Immature natural killer cell (primary cell): ENCODE data around the gene PLCL1. TPM values are rescaled to one million over a fixed set of nuclear protein-coding genes. Genes with fewer than 3 reads are reported as not detected.

Experiments
- DNase-seq, 3 donors: peaks; one replicate each; pipeline ENCODE4 v3.0.0; 2022; ENCODE audit warnings: mixed read lengths in 1 of 3
- H3K27ac Mint-ChIP-seq, 6 donors: one replicate each; pipeline ENCODE4 v1.8.0; 2020; ENCODE audit warnings: mixed read lengths in 6 of 6, mild to moderate bottlenecking in 5 of 6, inconsistent platforms in 4 of 6, moderate library complexity in 3 of 6
- H3K27me3 Mint-ChIP-seq, 3 donors: one replicate each; pipeline ENCODE4 v1.8.0; 2020 to 2021; ENCODE audit warnings: low read depth in 3 of 3, mild to moderate bottlenecking in 3 of 3, mixed read lengths in 3 of 3, moderate library complexity in 3 of 3, inconsistent platforms in 1 of 3
- H3K36me3 Mint-ChIP-seq, 3 donors: one replicate each; pipeline ENCODE4 v1.8.0; 2020; ENCODE audit warnings: mixed read lengths in 3 of 3, inconsistent platforms in 2 of 3, mild to moderate bottlenecking in 2 of 3
- H3K4me1 Mint-ChIP-seq, 2 donors: one replicate each; pipeline ENCODE4 v1.8.0; 2020; ENCODE audit warnings: inconsistent platforms in 2 of 2, mild to moderate bottlenecking in 2 of 2, mixed read lengths in 2 of 2, moderate library complexity in 1 of 2
- H3K4me3 Mint-ChIP-seq, 5 donors: one replicate each; pipeline ENCODE4 v1.8.0; 2020; ENCODE audit warnings: mild to moderate bottlenecking in 5 of 5, mixed read lengths in 5 of 5, inconsistent platforms in 3 of 5, moderate library complexity in 3 of 5
- H3K9me3 Mint-ChIP-seq, 6 donors: one replicate each; pipeline ENCODE4 v1.8.0; 2020; ENCODE audit warnings: mild to moderate bottlenecking in 6 of 6, mixed read lengths in 6 of 6, inconsistent platforms in 4 of 6, moderate library complexity in 3 of 6
- polyA plus RNA-seq, 3 donors: library from polyadenylated mRNA; unstranded; fragments of 300-500 nt; fragmentation: Illumina TruSeq; gene quantifications; one replicate each; pipeline ENCODE4 v1.2.3, GENCODE V29; 2021

Gene PLCL1
- polyA plus RNA-seq, 3 donors from 2014 or later: 0.51 to 0.53 TPM; not detected in 1

- no peak for DNase-seq
- no peaks in the 10 kb centered on the region for H3K4me1 Mint-ChIP-seq
Measured at GRCh38 chr2:197990356-197990755, 186.0 kb downstream of the PLCL1 start.

GRCh38 chr2:197992482-197993133 lies 188.2 kb downstream of the PLCL1 start:
- DNase-seq: no peak
- H3K9me3 Mint-ChIP-seq: peaks cover 0 to 11% (median 2%) of the 10 kb centered on the region in 6 donors
- H3K4me3 Mint-ChIP-seq: no peak overlapping the region
- H3K27me3 Mint-ChIP-seq: peaks cover 2 to 4% (median 3%) of the 10 kb centered on the region in 3 donors
- no peak overlapping the region for H3K27ac Mint-ChIP-seq
- H3K36me3 Mint-ChIP-seq: no peaks in the 10 kb centered on the region
- H3K4me1 Mint-ChIP-seq: no peaks in the 10 kb centered on the region

More at GRCh38 chr2:197990356-197990755, 186.0 kb downstream of the PLCL1 start:
- Mint-ChIP-seq H3K4me3 (no peak overlapping the region), H3K9me3 (peaks cover 0 to 11% (median 2%) of the 10 kb centered on the region in 6 donors), H3K27ac (no peak overlapping the region), H3K27me3 (peaks cover 2 to 4% (median 3%) of the 10 kb centered on the region in 3 donors), H3K36me3 (no peaks in the 10 kb centered on the region)

- no peak overlapping the region for H3K4me3 Mint-ChIP-seq
- H3K27ac Mint-ChIP-seq: peak overlapping the region in 1 of 6 donors; percentile 53
- no peak for DNase-seq
- peaks cover 2 to 4% (median 3%) of the 10 kb centered on the region in 3 donors for H3K27me3 Mint-ChIP-seq
- H3K9me3 Mint-ChIP-seq: peaks cover 0 to 11% (median 2%) of the 10 kb centered on the region in 6 donors
- no peaks in the 10 kb centered on the region for H3K4me1 Mint-ChIP-seq
- no peaks in the 10 kb centered on the region for H3K36me3 Mint-ChIP-seq
Measured at GRCh38 chr2:197993363-197993762, 189.0 kb downstream of the PLCL1 start.

- Mint-ChIP-seq H3K36me3 (no peaks in the 10 kb centered on the region), H3K27ac (no peak overlapping the region), H3K4me1 (no peaks in the 10 kb centered on the region), H3K4me3 (no peak overlapping the region), H3K9me3 (peaks cover 0 to 8% (median 2%) of the 10 kb centered on the region in 6 donors), H3K27me3 (peaks cover 2 to 4% (median 3%) of the 10 kb centered on the region in 3 donors)
- no peak for DNase-seq
Measured at GRCh38 chr2:197993830-197994229, 189.4 kb downstream of the PLCL1 start.

GRCh38 chr2:197994751-197995150 lies 190.4 kb downstream of the PLCL1 start:
- Mint-ChIP-seq H3K27me3 (peaks cover 2 to 4% (median 3%) of the 10 kb centered on the region in 3 donors), H3K36me3 (no peaks in the 10 kb centered on the region), H3K27ac (no peak overlapping the region), H3K4me1 (no peaks in the 10 kb centered on the region), H3K4me3 (no peak overlapping the region), H3K9me3 (peaks cover 0 to 8% (median under 1%) of the 10 kb centered on the region in 6 donors)
- DNase-seq: no peak

- H3K4me3 Mint-ChIP-seq: no peak overlapping the region
- H3K36me3 Mint-ChIP-seq: no peaks in the 10 kb centered on the region
- H3K9me3 Mint-ChIP-seq: peaks cover 0 to 5% (median under 1%) of the 10 kb centered on the region in 6 donors
- H3K4me1 Mint-ChIP-seq: no peaks in the 10 kb centered on the region
- H3K27me3 Mint-ChIP-seq: peaks cover 3 to 4% (median 3%) of the 10 kb centered on the region in 3 donors
- DNase-seq: no peak
- no peak overlapping the region for H3K27ac Mint-ChIP-seq
Measured at GRCh38 chr2:197996583-197996982, 192.2 kb downstream of the PLCL1 start.

- Mint-ChIP-seq H3K9me3 (peaks cover 0 to 5% (median under 1%) of the 10 kb centered on the region in 6 donors), H3K27me3 (peaks cover 3 to 4% (median 4%) of the 10 kb centered on the region in 3 donors), H3K4me1 (no peaks in the 10 kb centered on the region), H3K4me3 (no peak overlapping the region), H3K27ac (no peak overlapping the region), H3K36me3 (no peaks in the 10 kb centered on the region)
- no peak for DNase-seq
Measured at GRCh38 chr2:197997083-197997541, 192.7 kb downstream of the PLCL1 start.

GRCh38 chr2:197998702-197999101 lies 194.3 kb downstream of the PLCL1 start:
- DNase-seq: no peak
- Mint-ChIP-seq H3K27ac (no peak overlapping the region), H3K36me3 (no peaks in the 10 kb centered on the region), H3K4me3 (no peak overlapping the region), H3K4me1 (no peaks in the 10 kb centered on the region), H3K9me3 (peaks cover 0 to 4% (median 0%) of the 10 kb centered on the region in 6 donors), H3K27me3 (peaks cover 0 to 4% (median 0%) of the 10 kb centered on the region in 3 donors)

GRCh38 chr2:198000417-198000816 lies 196.0 kb downstream of the PLCL1 start:
- no peaks in the 10 kb centered on the region for H3K4me1 Mint-ChIP-seq
- no peak for DNase-seq
- peaks cover 0 to 4% (median 0%) of the 10 kb centered on the region in 6 donors for H3K9me3 Mint-ChIP-seq
- H3K4me3 Mint-ChIP-seq: no peak overlapping the region
- H3K36me3 Mint-ChIP-seq: no peaks in the 10 kb centered on the region
- peaks cover 0 to 6% (median 0%) of the 10 kb centered on the region in 3 donors for H3K27me3 Mint-ChIP-seq
- no peak overlapping the region for H3K27ac Mint-ChIP-seq

GRCh38 chr2:198004173-198004572 lies 199.8 kb downstream of the PLCL1 start:
- no peaks in the 10 kb centered on the region for H3K36me3 Mint-ChIP-seq
- no peak overlapping the region for H3K27ac Mint-ChIP-seq
- peaks cover 0 to 4% (median 0%) of the 10 kb centered on the region in 6 donors for H3K9me3 Mint-ChIP-seq
- no peak overlapping the region for H3K4me3 Mint-ChIP-seq
- DNase-seq: no peak
- H3K27me3 Mint-ChIP-seq: peaks cover 0 to 6% (median 0%) of the 10 kb centered on the region in 3 donors
- no peaks in the 10 kb centered on the region for H3K4me1 Mint-ChIP-seq

- peak overlapping the region in 3 of 6 donors; percentile 28 to 90 (median 76) for H3K27ac Mint-ChIP-seq
- H3K9me3 Mint-ChIP-seq: peaks cover 0 to 4% (median 0%) of the 10 kb centered on the region in 6 donors
- no peaks in the 10 kb centered on the region for H3K36me3 Mint-ChIP-seq
- DNase-seq: peak in 1 of 3 donors; percentile 11
- H3K27me3 Mint-ChIP-seq: peaks cover 0 to 6% (median 0%) of the 10 kb centered on the region in 3 donors
- H3K4me1 Mint-ChIP-seq: no peaks in the 10 kb centered on the region
- H3K4me3 Mint-ChIP-seq: peak overlapping the region in 1 of 5 donors; percentile 72
Measured at GRCh38 chr2:198004921-198005829, 200.8 kb downstream of the PLCL1 start.

GRCh38 chr2:198006733-198007132 lies 202.3 kb downstream of the PLCL1 start:
- Mint-ChIP-seq H3K27me3 (peaks cover 0 to 2% (median 0%) of the 10 kb centered on the region in 3 donors), H3K36me3 (no peaks in the 10 kb centered on the region), H3K27ac (no peak overlapping the region), H3K4me1 (no peaks in the 10 kb centered on the region), H3K9me3 (peaks cover 0 to 8% (median 6%) of the 10 kb centered on the region in 6 donors), H3K4me3 (no peak overlapping the region)
- DNase-seq: no peak

- no peak overlapping the region for H3K27ac Mint-ChIP-seq
- H3K4me3 Mint-ChIP-seq: no peak overlapping the region
- H3K27me3 Mint-ChIP-seq: peaks cover 0 to 2% (median 0%) of the 10 kb centered on the region in 3 donors
- no peak for DNase-seq
- H3K36me3 Mint-ChIP-seq: no peaks in the 10 kb centered on the region
- H3K4me1 Mint-ChIP-seq: no peaks in the 10 kb centered on the region
- H3K9me3 Mint-ChIP-seq: peaks cover 0 to 8% (median 6%) of the 10 kb centered on the region in 6 donors
Measured at GRCh38 chr2:198008230-198008629, 203.8 kb downstream of the PLCL1 start.

- Mint-ChIP-seq H3K4me1 (no peaks in the 10 kb centered on the region), H3K9me3 (peaks cover 0 to 8% (median 6%) of the 10 kb centered on the region in 6 donors), H3K27ac (no peak overlapping the region), H3K36me3 (no peaks in the 10 kb centered on the region), H3K4me3 (no peak overlapping the region), H3K27me3 (peaks cover 0 to 1% (median 0%) of the 10 kb centered on the region in 3 donors)
- no peak for DNase-seq
Measured at GRCh38 chr2:198012025-198012424, 207.6 kb downstream of the PLCL1 start.
